ENCODE data around the gene ANKS6.
A peak's percentile ranks its signal among the peaks of the same experiment; 100 is the strongest.

Gene ANKS6

GRCh38 chr9:98811051-98811650 lies 14.8 kb upstream of the ANKS6 start:
- peak; percentile 95 for DNase-seq

DNA sequence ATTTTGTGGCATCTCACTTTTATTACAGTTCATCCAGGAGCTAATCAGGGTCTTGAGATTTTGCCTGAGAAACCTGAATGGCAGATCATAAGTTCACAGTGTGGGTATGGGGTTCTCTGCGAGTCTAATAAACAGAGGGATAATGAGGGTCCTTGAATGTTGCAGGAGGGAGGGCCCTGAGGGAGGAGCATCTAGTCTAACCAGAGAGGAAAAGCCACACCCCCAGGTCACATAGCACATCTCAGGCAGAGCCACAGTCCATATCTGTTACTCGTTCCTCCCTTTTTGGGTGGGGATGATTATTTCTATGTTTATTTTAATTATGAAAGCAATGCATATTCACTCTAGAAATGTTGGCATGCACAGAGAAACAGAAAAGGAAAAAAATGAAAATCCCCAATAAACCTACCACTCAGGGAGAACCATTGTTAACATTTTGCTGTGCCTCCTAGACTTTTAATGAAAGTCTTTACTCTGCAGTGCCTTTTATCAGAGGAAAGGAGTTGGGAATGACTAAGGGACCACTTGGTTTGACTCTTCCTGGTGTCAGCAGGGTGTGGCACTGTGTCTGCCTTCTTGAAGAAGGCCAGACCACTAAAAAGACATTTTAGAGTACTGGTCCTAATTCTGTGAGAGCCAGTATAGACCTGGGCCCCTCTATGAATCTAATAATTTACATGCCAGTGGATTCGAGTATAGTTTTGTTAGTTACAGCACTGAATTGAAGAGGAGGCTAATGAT lies 13.9 kb upstream of the ANKS6 start:
- DNase-seq, result no peak

GRCh38 chr9:98809311-98810101 lies 13.2 kb upstream of the ANKS6 start:
- DNase-seq, result no peak

DNA sequence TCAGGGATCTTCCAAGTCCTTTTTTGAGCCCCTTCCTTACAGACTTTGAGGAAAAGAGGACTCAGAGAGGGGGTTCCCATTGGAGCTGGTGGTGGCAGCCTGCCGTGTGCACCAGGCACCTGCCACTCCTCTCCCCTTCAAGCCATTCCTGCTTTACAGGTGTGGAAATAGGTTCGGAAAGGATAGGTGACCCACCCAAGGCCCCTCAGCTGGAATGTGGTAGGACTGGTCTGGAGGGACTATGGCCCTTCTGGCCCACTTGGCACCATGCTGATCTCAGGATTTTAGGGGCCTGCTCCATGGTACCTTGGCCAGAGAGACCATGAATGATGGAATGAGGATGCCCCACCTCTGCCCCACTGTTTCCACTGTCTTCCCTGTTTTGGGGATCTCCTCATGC lies 12.5 kb upstream of the ANKS6 start:
- no peak for DNase-seq

DNA sequence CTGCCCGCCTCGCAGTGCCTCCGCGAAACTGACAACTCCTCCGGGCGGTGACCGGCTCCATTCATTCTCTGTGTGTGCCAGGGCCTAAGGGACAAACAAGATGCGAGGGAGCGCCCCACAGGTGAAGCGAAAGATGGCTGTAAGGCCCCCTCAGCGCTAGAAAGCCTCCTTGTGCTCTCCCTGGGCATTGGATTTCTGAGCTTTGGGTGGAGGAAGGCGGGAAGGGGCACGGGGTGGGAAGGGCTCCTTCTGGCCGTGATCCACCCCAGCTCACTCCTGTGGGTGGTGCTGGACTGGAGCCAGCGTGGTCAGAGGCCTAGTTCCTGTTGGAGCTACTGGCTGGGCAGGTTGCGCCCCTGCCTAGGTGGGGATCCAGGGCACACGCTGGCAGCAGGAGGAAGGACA lies 12.1 kb upstream of the ANKS6 start:
- DNase-seq, result peak; percentile 48

GRCh38 chr9:98807814-98808195 lies 11.4 kb upstream of the ANKS6 start:
- DNase-seq, result no peak

GRCh38 chr9:98807070-98807813 lies 10.9 kb upstream of the ANKS6 start, which contains the start of gene GALNT12:
GALNT12 (plus strand) TSS chr9:98807670; CDS start chr9:98807699, 29 bp downstream.
- DNase-seq, result no peak

GRCh38 chr9:98806394-98807035 lies 10.2 kb upstream of the ANKS6 start:
- DNase-seq, result peak; percentile 49

- DNase-seq, result peak; percentile 64
These were observed 9.3 kb upstream of the ANKS6 start for GRCh38 chr9:98805506-98806272.

DNA sequence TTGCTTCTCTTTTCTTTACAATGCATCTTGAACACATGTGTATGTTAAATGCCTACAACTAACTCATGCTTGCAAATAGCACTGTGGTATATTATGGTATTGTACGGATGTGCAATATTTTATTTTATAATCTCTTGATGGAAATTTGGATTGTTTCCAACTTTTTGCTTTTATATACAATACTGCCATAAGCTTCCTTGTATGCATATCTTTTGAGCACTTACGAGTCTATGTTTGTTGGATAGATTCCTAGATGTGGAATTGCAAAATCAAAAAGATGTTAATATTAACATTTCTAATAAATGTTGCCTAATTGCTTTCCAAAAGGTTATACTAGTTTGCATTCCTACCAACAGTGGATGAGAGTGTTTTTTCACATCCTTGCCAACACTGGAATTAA lies 7.7 kb upstream of the ANKS6 start:
- DNase-seq, result no peak

DNA sequence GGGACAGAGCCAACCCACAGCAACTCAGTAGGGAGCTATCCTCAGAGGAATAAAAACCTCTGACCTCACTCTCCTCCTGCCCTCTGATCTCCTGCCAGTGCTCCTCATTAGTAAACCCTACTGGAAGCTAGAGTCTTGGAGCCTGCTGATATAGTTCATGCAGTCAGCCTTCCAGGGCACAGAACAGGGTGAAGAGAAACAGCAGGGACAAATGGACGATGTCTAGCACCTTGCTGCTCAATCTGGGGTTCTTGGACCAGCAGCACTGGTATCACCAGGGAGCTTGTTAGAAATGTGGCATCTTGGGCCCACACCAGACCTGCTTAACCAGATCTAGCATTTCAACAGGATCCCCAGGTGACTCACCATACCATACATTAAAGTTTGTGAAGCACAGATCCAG lies 5.6 kb upstream of the ANKS6 start:
- DNase-seq, result no peak

- no peak for DNase-seq
These were observed 5.2 kb upstream of the ANKS6 start for GRCh38 chr9:98801561-98801960.

DNA sequence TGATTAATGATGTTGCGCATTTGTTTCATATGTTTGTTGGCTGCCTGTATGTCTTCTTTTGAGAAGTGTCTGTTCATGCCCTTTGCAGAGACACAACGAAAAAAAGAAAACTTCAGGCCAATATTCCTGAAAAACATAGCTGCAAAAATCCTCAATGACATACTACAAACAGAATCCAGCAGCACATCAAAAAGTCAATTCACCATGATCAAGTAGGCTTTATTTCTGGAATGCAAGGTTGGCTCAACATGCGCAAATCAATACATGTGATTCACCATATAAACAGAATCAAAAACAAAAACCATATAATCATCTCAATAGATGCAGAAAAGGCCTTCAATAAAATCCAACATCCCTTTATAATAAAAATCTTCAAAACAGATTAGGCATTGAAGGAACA lies 1.9 kb upstream of the ANKS6 start:
- no peak for DNase-seq

DNA sequence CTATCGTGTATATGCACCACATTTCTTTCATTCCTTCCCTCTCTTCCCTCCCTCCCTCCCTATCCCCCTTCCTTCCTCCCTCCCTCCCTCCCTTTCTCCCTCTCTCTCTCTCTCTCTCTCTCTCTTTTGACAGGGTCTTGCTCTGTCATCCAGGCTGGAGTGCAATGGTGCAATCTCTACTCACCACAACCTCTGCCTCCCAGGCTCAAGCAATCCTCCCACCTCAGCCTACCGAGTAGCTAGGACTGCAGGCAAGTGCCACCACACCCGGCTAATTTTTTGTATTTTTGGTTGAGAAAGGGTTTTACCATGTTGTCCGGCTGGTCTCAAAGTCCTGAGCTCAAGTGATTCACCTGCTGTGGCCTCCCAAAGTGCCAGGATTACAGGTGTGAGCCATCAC lies 1.1 kb upstream of the ANKS6 start:
- no peak for DNase-seq

DNA sequence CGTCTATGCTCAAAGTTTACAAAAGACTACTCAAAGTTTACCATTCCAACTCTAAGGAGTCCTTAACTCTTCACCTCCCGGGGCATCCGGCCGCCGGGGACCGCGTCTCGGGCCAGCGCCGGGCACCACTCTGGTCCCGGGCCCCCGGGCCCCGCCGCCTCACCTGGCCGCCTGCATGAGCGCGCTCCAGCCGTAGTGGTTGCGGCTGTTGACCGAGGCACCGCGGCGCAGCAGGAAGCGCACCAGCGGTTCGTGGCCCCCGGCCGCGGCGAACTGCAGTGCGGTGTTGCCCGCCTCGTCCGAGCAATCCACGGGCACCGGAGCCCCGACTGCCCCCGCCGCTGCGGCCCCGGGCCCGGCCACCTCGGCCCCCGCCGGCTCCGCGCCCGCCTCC lies 388 bp downstream of the ANKS6 start:
- DNase-seq, result no peak

- DNase-seq, result no peak
These were observed 930 bp downstream of the ANKS6 start for GRCh38 chr9:98795295-98795955.

DNA sequence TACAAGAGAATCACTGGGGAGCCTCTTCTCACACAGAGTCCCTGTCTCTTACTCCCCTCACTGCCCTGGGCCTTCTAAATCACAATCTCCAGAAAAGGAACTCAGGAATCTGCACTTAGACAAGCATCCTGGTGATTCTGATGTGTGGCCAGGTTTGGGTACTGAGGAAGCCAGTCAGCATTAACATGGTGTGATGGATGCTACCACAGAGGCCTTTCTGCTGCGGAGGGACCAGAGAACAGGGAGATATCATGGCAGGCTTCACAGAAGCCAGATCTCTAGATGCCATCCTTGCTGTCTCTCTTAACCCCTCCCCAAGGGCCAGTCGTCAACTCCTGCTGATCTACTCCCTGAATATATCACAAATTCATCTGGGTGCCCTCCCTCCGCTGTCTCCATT lies 1.6 kb downstream of the ANKS6 start:
- DNase-seq, result no peak

DNA sequence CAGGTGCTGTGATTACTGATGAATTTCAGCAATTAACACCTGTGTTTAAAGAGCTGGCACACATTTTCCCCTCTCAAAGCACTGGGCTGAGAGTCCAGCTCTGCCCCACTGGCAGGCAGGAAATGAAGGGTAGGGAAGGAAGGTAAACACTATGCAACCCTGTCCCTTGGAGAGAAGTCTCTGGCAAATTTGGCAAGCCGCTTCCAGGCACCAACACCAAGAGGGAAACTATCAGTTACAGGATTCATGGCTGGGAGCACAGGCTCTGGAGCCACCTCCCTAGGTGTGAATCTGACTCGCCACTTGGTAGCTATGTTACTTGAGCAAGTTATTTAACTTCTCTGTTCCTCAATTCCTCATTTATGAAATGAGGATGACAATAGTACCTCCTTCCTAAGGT lies 3.3 kb downstream of the ANKS6 start:
- DNase-seq, result no peak

DNA sequence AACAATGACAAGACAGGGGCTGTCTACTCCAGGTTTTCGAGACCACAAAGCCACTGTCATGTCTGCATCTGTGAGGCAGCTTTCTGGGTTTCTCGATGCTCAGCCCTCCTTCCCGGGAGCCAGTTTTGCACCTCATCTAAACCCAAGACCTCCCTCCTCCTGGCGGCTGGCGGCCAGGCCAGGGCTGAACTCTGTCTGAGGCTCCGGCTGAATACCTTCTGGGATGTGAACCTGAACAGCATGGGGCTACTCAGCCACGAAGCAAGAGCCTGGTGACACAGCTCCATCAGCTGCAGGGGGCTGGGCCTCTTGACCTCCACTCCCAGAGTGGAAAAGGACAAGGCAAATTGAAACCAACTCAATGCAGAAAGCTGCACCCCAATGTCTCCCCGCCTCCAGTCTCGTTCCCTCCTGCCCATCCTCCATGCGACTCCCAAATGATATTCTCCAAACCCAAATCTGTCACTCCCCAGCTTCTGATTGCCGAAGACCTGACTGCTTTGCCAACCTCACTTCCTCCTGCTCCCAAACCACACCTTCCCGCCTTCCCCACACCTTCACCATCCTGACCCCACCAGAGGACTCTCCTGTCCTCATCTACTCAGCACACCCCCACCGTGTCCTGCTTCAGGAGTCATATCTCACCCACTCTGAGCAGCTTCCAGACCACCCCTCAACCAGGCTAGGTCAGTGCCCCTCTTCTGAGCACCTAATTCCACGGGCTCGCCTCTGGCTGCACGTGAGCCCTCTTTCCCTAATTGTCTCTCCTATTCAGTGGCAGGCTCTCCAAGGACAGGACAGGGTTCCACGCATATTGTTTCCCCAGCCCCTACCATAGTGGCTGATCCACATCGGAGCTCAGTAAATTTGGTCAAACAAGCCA lies 4.5 kb downstream of the ANKS6 start:
- DNase-seq, result no peak
